GM12878 (cell line): Measurements from ENCODE around the gene ADCYAP1R1. TPM values are rescaled to one million over a fixed set of nuclear protein-coding genes. Genes with fewer than 3 reads are reported as not detected.

Experiments
- ATAC-seq: fragments of 200-7000 bp; cut with Tn5 transposase; 3 replicates; pipeline ENCODE4 v1.9.1; 2020; ENCODE audit warnings: mild to moderate bottlenecking, moderate library complexity
- BruUV-seq: library from RNA; stranded (reverse); fragments of 400-500 nt; replicated peaks from 2 replicates; lab custom pipeline; 2021; lab: Mats Ljungman, UMichigan
- CTCF ChIA-PET: fragments of 300-600 bp; sonication (Branson Sonifier 250); formaldehyde crosslinking; extraction: SDS; loops from one replicate; lab custom pipeline; 2021; ENCODE audit warnings: inconsistent platforms; lab: Yijun Ruan, JAX
- POLR2A ChIA-PET: fragments of 350-600 bp; formaldehyde crosslinking; extraction: SDS; loops from one replicate; lab custom pipeline; 2021; ENCODE audit warnings: inconsistent platforms; lab: Charles Lee
- RAD21 ChIA-PET: fragments of 300-600 bp; sonication (Branson Sonifier 250); formaldehyde crosslinking; loops from one replicate; lab custom pipeline; 2023; ENCODE audit warnings: antibody characterized with exemption; ENCODE audit not compliant: unreplicated experiment; lab: Charles Lee
- SMC1A ChIA-PET: fragments of 300-600 bp; sonication (Branson Sonifier 250); formaldehyde crosslinking; loops from one replicate; lab custom pipeline; 2023; ENCODE audit not compliant: unreplicated experiment, uncharacterized antibody; lab: Charles Lee
- DNase-seq: peaks from one replicate; pipeline ENCODE4 v3.0.0-alpha.2; 2011; ENCODE audit warnings: low read depth, low spot score
- FAIRE-seq: peaks from 3 replicates; lab custom pipeline; 2011; peaks lifted over from hg19 to GRCh38; lab: Jason Lieb, UNC
- H2AFZ ChIP-seq: 2 replicates; pipeline ENCODE4 v1.6.0; 2011; ENCODE audit warnings: low read depth, low read length, control low read depth; ENCODE audit not compliant: control insufficient read depth
- H3K27ac ChIP-seq: 2 replicates; pipeline ENCODE4 v1.5.1; 2011; ENCODE audit warnings: control low read depth; ENCODE audit not compliant: control insufficient read depth, insufficient read depth
- H3K27me3 ChIP-seq, 2 experiments: replicated peaks in 1 of 2; 2 replicates each; pipeline versions ENCODE4 v1.6.0 to v1.6.1; 2011; ENCODE audit warnings: low read length in 1 of 2; ENCODE audit not compliant: control insufficient read depth in 2 of 2, insufficient read depth in 2 of 2
- H3K36me3 ChIP-seq, 2 experiments: 2 replicates each; pipeline ENCODE4 v1.5.1; 2011; ENCODE audit warnings: low read length in 1 of 2; ENCODE audit not compliant: control insufficient read depth in 2 of 2, insufficient read depth in 2 of 2
- H3K4me1 ChIP-seq: 2 replicates; pipeline ENCODE4 v1.6.1; 2011; ENCODE audit warnings: mild to moderate bottlenecking, low read length, moderate library complexity, mixed read lengths; ENCODE audit not compliant: control insufficient read depth, insufficient read depth
- H3K4me2 ChIP-seq: 2 replicates; pipeline ENCODE4 v1.6.0; 2011; ENCODE audit warnings: control low read depth; ENCODE audit not compliant: control insufficient read depth, insufficient read depth
- H3K4me3 ChIP-seq: fragments of 200-600 bp; sonication (generic); 2 replicates; pipeline ENCODE4 v1.5.1; 2016
- H3K79me2 ChIP-seq: 2 replicates; pipeline ENCODE4 v1.6.0; 2011; ENCODE audit warnings: low read length; ENCODE audit not compliant: control insufficient read depth, insufficient read depth
- H3K9ac ChIP-seq: 2 replicates; pipeline ENCODE4 v1.8.0; 2011; ENCODE audit warnings: low read length, control low read depth, mixed read lengths; ENCODE audit not compliant: control insufficient read depth, insufficient read depth
- H3K9me3 ChIP-seq: replicated peaks from 3 replicates; pipeline ENCODE4 v1.5.1; 2011; ENCODE audit warnings: mild to moderate bottlenecking, low read length; ENCODE audit not compliant: control insufficient read depth, insufficient read depth
- H4K20me1 ChIP-seq: 2 replicates; pipeline ENCODE4 v1.6.0; 2011; ENCODE audit not compliant: control insufficient read depth, insufficient read depth
- E4F1 ChIP-seq: fragments of 450-650 bp; IDR thresholded peaks from 2 replicates; pipeline ENCODE4 v1.6.1; 2018; ENCODE audit warnings: borderline replicate concordance, mild to moderate bottlenecking; ENCODE audit not compliant: partially characterized antibody
- ESRRA ChIP-seq: IDR thresholded peaks from 2 replicates; pipeline ENCODE4 v1.6.1; 2012; ENCODE audit warnings: mild to moderate bottlenecking, low read length, improper control_type of control experiment
- ETV6 ChIP-seq, 2 experiments: fragments of 450-650 bp in 1 of 2; IDR thresholded peaks in 1 of 2; conservative IDR thresholded peaks in 1 of 2; 2 replicates each; pipeline ENCODE4 v1.6.1; 2014; ENCODE audit warnings: antibody characterized with exemption in 1 of 2, borderline replicate concordance in 1 of 2, low read depth in 1 of 2, mild to moderate bottlenecking in 1 of 2, moderate library complexity in 1 of 2
- HDAC2 ChIP-seq: fragments of 200-600 bp; sonication (generic); IDR thresholded peaks from 2 replicates; pipeline ENCODE4 v1.6.1; 2017
- HSF1 ChIP-seq: fragments of 150-350 bp; IDR thresholded peaks from 2 replicates; pipeline ENCODE4 v1.6.1; 2014; ENCODE audit warnings: mild to moderate bottlenecking, low read depth, low read length
- IRF4 ChIP-seq: IDR thresholded peaks from 2 replicates; pipeline ENCODE4 v1.6.1; 2011; ENCODE audit warnings: low read depth, low read length
- NFYA ChIP-seq: IDR thresholded peaks from 2 replicates; pipeline ENCODE4 v1.6.1; 2011; ENCODE audit warnings: low read depth, mild to moderate bottlenecking, low read length, improper control_type of control experiment, borderline replicate concordance
- PKNOX1 ChIP-seq: fragments of 450-650 bp; IDR thresholded peaks from 2 replicates; pipeline ENCODE4 v1.6.1; 2016; ENCODE audit warnings: mild to moderate bottlenecking
- POLR2A ChIP-seq: IDR thresholded peaks from 2 replicates; pipeline ENCODE4 v1.6.1; 2011; ENCODE audit warnings: low read depth, mild to moderate bottlenecking, low read length
- POLR2AphosphoS2 ChIP-seq: IDR thresholded peaks from 2 replicates; pipeline ENCODE4 v1.6.1; 2011; ENCODE audit warnings: low read depth, mild to moderate bottlenecking, low read length, improper control_type of control experiment, moderate library complexity
- RAD51 ChIP-seq: fragments of 450-650 bp; IDR thresholded peaks from 2 replicates; pipeline ENCODE4 v1.6.1; 2016; ENCODE audit warnings: moderate library complexity, mild to moderate bottlenecking, inconsistent platforms
- SMARCA5 ChIP-seq: fragments of 450-650 bp; IDR thresholded peaks from 2 replicates; pipeline ENCODE4 v1.6.1; 2017; ENCODE audit warnings: mild to moderate bottlenecking
- SP1 ChIP-seq: IDR thresholded peaks from one replicate; pipeline ENCODE4 v1.6.1; 2011; ENCODE audit warnings: low read depth, low read length
- SUZ12 ChIP-seq: fragments of 200-600 bp; sonication (generic); IDR thresholded peaks from one replicate; pipeline ENCODE4 v1.6.1; 2018; ENCODE audit warnings: antibody characterized with exemption, mild to moderate bottlenecking; ENCODE audit not compliant: unreplicated experiment
- TBL1XR1 ChIP-seq: IDR thresholded peaks from 2 replicates; pipeline ENCODE4 v1.6.1; 2012; ENCODE audit warnings: low read depth, low read length, improper control_type of control experiment
- WRNIP1 ChIP-seq: IDR thresholded peaks from 2 replicates; pipeline ENCODE4 v1.6.1; 2011; ENCODE audit warnings: low read depth, low read length, improper control_type of control experiment, borderline replicate concordance
- WGBS: methylation state at CpG from one replicate; pipeline ENCODE4 v1.1.6; 2016; ENCODE audit warnings: low lambda C conversion rate; ENCODE audit not compliant: insufficient replicate concordance, insufficient coverage; ENCODE audit errors: missing lambda C conversion rate; 5-methylcytosine and 5-hydroxymethylcytosine counted together
- in situ Hi-C: fragments of 300-500 bp; cut with MboI; formaldehyde crosslinking; loops from 9 replicates; pipeline ENCODE4 v1.14.3; 2018; ENCODE audit warnings: mixed read lengths
- intact Hi-C: fragments of 100-400 bp; cut with micrococcal nuclease; formaldehyde crosslinking; loops from one replicate; pipeline ENCODE4 v1.14.2; 2022; ENCODE audit not compliant: unreplicated experiment
- polyA plus RNA-seq, 11 experiments: library from polyadenylated mRNA; depleted of rRNA in 4 of 11; unstranded in 6 of 11; stranded (reverse) in 5 of 11; fragments of >200 nt; fragmentation: Nextera tagmentation in 4 of 11; fragmentation: Illumina TruSeq in 1 of 11; extraction: Ambion mirVana in 4 of 11; extraction: Trizol in 1 of 11; gene quantifications; 1 replicate in 1 of 11; 2 replicates in 10 of 11; pipeline versions ENCODE4 v1.2.1 to v1.2.3, GENCODE V29; 2011 to 2016; ENCODE audit warnings: inconsistent platforms in 2 of 11, missing spikeins in 2 of 11, low read depth in 1 of 11
- total RNA-seq, 4 experiments: library from RNA; depleted of rRNA in 3 of 4; stranded (reverse); fragments of >200 nt in 3 of 4; fragmentation: Illumina TruSeq in 1 of 4; extraction: Trizol in 1 of 4; gene quantifications; 2 replicates each; pipeline versions ENCODE4 v1.2.1 to v1.2.3, GENCODE V29; 2013 to 2021

The ADCYAP1R1 gene
- total and polyA plus RNA-seq, 10 of the 15 experiments (the other 5 are each of a cell fraction or from before 2014, with no cell fraction given) = not detected

GRCh38 chr7:31121601-31122000 lies 69.5 kb downstream of the ADCYAP1R1 start:
- Histone ChIP-seq H3K9me3 (no peaks in the 10 kb centered on the region), H3K27ac (no peak overlapping the region), H3K4me2 (no peak overlapping the region), H3K4me1 (no peaks in the 10 kb centered on the region), H4K20me1 (no peaks in the 10 kb centered on the region), H3K4me3 (no peak overlapping the region), H3K27me3 (no peaks in the 10 kb centered on the region; a peak in 3 of 4 replicates), H3K9ac (no peak overlapping the region), H3K79me2 (no peaks in the 10 kb centered on the region), H3K36me3 (no peaks in the 10 kb centered on the region), H2AFZ (no peak overlapping the region)
- ATAC-seq (no peak), FAIRE-seq (no peak), DNase-seq (no peak)
- intact Hi-C loops = loop anchor here (5.0 kb wide), 1 partner anchor 184 kb away; no protein-coding TSS in a partner anchor
- in situ Hi-C loops = loop anchor here (5.0 kb wide), 2 partner anchors 139 to 319 kb away; no protein-coding TSS in a partner anchor
- 43% methylated on average over 2 of the region's 2 CpGs for WGBS
- ChIA-PET POLR2A (no interaction called here), RAD21 (interaction anchor here (1.4 to 7.7 kb wide), 10 partner anchors 10 to 325 kb away, joined by 3 to 176 read pairs (median 6); no protein-coding TSS in a partner anchor), SMC1A (interaction anchor here (0.7 to 6.9 kb wide), 13 partner anchors 12 to 336 kb away, joined by 3 to 146 read pairs (median 5); no protein-coding TSS in a partner anchor), CTCF (interaction anchor here (0.7 to 10.0 kb wide), 21 partner anchors 10 to 331 kb away, joined by 3 to 398 read pairs (median 5); no protein-coding TSS in a partner anchor)
- no TSS peak for BruUV-seq
- TF ChIP-seq SP1 (no peak), SMARCA5 (no peak), RAD51 (no peak), E4F1 (no peak), PKNOX1 (no peak), TBL1XR1 (no peak), SUZ12 (no peak), NFYA (no peak), HSF1 (no peak), HDAC2 (no peak), POLR2A (no peak), ETV6 (conservative IDR thresholded peaks at IDR 0.05 in 1 of 2, IDR thresholded peaks at IDR 0.05 in 1 of 2; ENCODE audit: borderline replicate concordance in 1 of 2, low read depth in 1 of 2) (no peak), ESRRA (no peak), IRF4 (no peak), WRNIP1 (no peak), POLR2AphosphoS2 (no peak)
